ENCODE data around the gene ARNT2. TPM values are rescaled to one million over a fixed set of nuclear protein-coding genes. Genes with fewer than 3 reads are reported as not detected.

Gene ARNT2
- total RNA-seq, 1 donor from 2014 or later = under 0.01 TPM

GRCh38 chr15:80613762-80614365, 209.7 kb downstream of the ARNT2 start:
- DNase-seq (ENCODE audit: low read depth in 2 of 2) = no peak

GRCh38 chr15:80614711-80615360, 210.7 kb downstream of the ARNT2 start:
- DNase-seq (ENCODE audit: low read depth in 2 of 2) = no peak

GRCh38 chr15:80615361-80615736, 211.2 kb downstream of the ARNT2 start:
- no peak for DNase-seq (ENCODE audit: low read depth in 2 of 2)

- peak; percentile 46 to 77 for DNase-seq (ENCODE audit: low read depth in 2 of 2)
Measured at GRCh38 chr15:80615783-80616391, 211.7 kb downstream of the ARNT2 start.

GRCh38 chr15:80618685-80619400, 214.7 kb downstream of the ARNT2 start:
- DNase-seq (ENCODE audit: low read depth in 2 of 2) = no peak

- peak in 1 of 2 donors; percentile 40 for DNase-seq (ENCODE audit: low read depth in 2 of 2)
Measured at GRCh38 chr15:80619680-80620079, 215.5 kb downstream of the ARNT2 start.

- DNase-seq (ENCODE audit: low read depth in 2 of 2) = no peak
Measured at GRCh38 chr15:80620141-80620540, 216.0 kb downstream of the ARNT2 start.

- DNase-seq (ENCODE audit: low read depth in 2 of 2) = peak; percentile 74 to 84
Measured at GRCh38 chr15:80620931-80621330, 216.7 kb downstream of the ARNT2 start.

GRCh38 chr15:80626643-80627120, 222.5 kb downstream of the ARNT2 start:
- DNase-seq (ENCODE audit: low read depth in 2 of 2) = no peak

- DNase-seq (ENCODE audit: low read depth in 2 of 2) = no peak
Measured at GRCh38 chr15:80629355-80629754, 225.2 kb downstream of the ARNT2 start.

GRCh38 chr15:80630981-80631380, 226.8 kb downstream of the ARNT2 start:
- no peak for DNase-seq (ENCODE audit: low read depth in 2 of 2)

GRCh38 chr15:80633221-80633620, 229.0 kb downstream of the ARNT2 start:
- no peak for DNase-seq (ENCODE audit: low read depth in 2 of 2)

GRCh38 chr15:80635953-80636352, 231.8 kb downstream of the ARNT2 start:
- no peak for DNase-seq (ENCODE audit: low read depth in 2 of 2)

- DNase-seq (ENCODE audit: low read depth in 2 of 2) = peak in 1 of 2 donors; percentile 23
Measured at GRCh38 chr15:80636675-80637074, 232.5 kb downstream of the ARNT2 start.

- DNase-seq (ENCODE audit: low read depth in 2 of 2) = no peak
Measured at GRCh38 chr15:80637747-80638146, 233.6 kb downstream of the ARNT2 start.

- peak in 1 of 2 donors; percentile 34 for DNase-seq (ENCODE audit: low read depth in 2 of 2)
Measured at GRCh38 chr15:80638553-80639167, 234.5 kb downstream of the ARNT2 start.

GRCh38 chr15:80639168-80639555, 235.0 kb downstream of the ARNT2 start:
- DNase-seq (ENCODE audit: low read depth in 2 of 2) = no peak

- DNase-seq (ENCODE audit: low read depth in 2 of 2) = no peak
Measured at GRCh38 chr15:80640531-80641121, 236.4 kb downstream of the ARNT2 start.

GRCh38 chr15:80641384-80641783, 237.2 kb downstream of the ARNT2 start:
- no peak for DNase-seq (ENCODE audit: low read depth in 2 of 2)

- no peak for DNase-seq (ENCODE audit: low read depth in 2 of 2)
Measured at GRCh38 chr15:80643431-80643951, 239.3 kb downstream of the ARNT2 start.

- DNase-seq (ENCODE audit: low read depth in 2 of 2) = peak in 1 of 2 donors; percentile 23
Measured at GRCh38 chr15:80645494-80646065, 241.4 kb downstream of the ARNT2 start.
